NB4 (cell line): ENCODE measurements around the gene RECQL5.

Experiments used
- POLR2A ChIP-seq: IDR thresholded peaks from 2 replicates; pipeline ENCODE4 v1.6.1; 2011; ENCODE audit warnings: mild to moderate bottlenecking; ENCODE audit not compliant: insufficient read length; ENCODE audit errors: extremely low read depth
- TF ChIP-seq, protein P1 (sequence below): IDR thresholded peaks from one replicate; pipeline ENCODE4 v1.5.1; 2012; ENCODE audit warnings: low read depth, low read length

DNA sequence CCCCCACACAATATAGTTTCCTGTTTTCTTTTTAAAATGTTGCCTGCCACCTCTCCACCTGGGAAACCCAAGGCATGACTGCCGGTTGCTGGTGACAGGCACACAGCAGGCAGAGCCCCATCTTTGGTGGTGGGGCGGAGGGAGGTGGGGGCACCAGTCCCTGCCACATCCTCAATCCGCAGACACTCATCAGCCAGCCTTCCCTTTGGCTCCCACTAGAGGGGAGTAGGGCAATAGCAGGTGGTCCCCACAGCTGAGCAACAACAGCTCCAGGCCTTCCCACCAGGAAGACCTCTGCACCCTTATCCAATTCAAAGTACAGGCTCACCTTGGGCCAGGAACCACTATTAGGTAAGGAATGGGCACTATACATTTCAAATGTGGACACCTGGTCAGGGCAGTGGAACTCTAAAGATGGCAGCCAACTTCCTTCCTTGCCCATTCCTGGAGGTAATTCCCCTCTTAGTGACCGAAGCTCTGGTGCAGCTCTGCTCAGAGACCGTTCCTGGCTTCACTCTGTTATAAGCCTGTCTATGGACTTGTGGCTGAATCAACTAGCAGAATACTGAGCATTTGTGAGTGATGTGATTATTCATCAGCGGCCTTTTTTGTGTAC lies 13.9 kb downstream of the RECQL5 start:
- TF ChIP-seq POLR2A = no peak
- TF ChIP-seq, protein P1, sequence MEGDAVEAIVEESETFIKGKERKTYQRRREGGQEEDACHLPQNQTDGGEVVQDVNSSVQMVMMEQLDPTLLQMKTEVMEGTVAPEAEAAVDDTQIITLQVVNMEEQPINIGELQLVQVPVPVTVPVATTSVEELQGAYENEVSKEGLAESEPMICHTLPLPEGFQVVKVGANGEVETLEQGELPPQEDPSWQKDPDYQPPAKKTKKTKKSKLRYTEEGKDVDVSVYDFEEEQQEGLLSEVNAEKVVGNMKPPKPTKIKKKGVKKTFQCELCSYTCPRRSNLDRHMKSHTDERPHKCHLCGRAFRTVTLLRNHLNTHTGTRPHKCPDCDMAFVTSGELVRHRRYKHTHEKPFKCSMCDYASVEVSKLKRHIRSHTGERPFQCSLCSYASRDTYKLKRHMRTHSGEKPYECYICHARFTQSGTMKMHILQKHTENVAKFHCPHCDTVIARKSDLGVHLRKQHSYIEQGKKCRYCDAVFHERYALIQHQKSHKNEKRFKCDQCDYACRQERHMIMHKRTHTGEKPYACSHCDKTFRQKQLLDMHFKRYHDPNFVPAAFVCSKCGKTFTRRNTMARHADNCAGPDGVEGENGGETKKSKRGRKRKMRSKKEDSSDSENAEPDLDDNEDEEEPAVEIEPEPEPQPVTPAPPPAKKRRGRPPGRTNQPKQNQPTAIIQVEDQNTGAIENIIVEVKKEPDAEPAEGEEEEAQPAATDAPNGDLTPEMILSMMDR = peak; percentile 90
